GM12872 (cell line): Measurements from ENCODE around the gene RPL35A.

Source experiments
- CTCF ChIP-seq: IDR thresholded peaks from 3 replicates; pipeline ENCODE4 v1.5.1; 2011; ENCODE audit warnings: low read depth, mild to moderate bottlenecking, low read length, moderate library complexity; ENCODE audit not compliant: insufficient read depth

The RPL35A gene

GRCh38 chr3:197949191-197949777, 706 bp upstream of the RPL35A start:
- no peak for TF ChIP-seq CTCF

- no peak for TF ChIP-seq CTCF
These were observed 679 bp downstream of the RPL35A start for GRCh38 chr3:197950677-197951061.

- no peak for TF ChIP-seq CTCF
These were observed 1.5 kb downstream of the RPL35A start for GRCh38 chr3:197951392-197951990.

- TF ChIP-seq CTCF: no peak
These were observed 2.5 kb downstream of the RPL35A start for GRCh38 chr3:197952440-197952839.

- no peak for TF ChIP-seq CTCF
These were observed 3.3 kb downstream of the RPL35A start for GRCh38 chr3:197953325-197953724.

GRCh38 chr3:197953881-197954280, 3.9 kb downstream of the RPL35A start:
- TF ChIP-seq CTCF: no peak

GRCh38 chr3:197955892-197956477, 6.0 kb downstream of the RPL35A start:
- TF ChIP-seq CTCF: no peak
